ENCODE results near the gene PTMS.
A peak's percentile ranks its signal among the peaks of the same experiment; 100 is the strongest.

PTMS gene

GRCh38 chr12:6771509-6772330, 5.6 kb downstream of the PTMS start:
- DNase-seq (ENCODE audit: low read depth, low spot score): no peak

- no peak for DNase-seq (ENCODE audit: low read depth, low spot score)
These were observed 6.2 kb downstream of the PTMS start, which contains the start of gene LAG3 for GRCh38 chr12:6772331-6772695. TSS of gene LAG3 (plus strand) at chr12:6772520. CDS start at chr12:6772853, 333 bp downstream.

- no peak for DNase-seq (ENCODE audit: low read depth, low spot score)
These were observed 6.8 kb downstream of the PTMS start for GRCh38 chr12:6772726-6773589.

DNA sequence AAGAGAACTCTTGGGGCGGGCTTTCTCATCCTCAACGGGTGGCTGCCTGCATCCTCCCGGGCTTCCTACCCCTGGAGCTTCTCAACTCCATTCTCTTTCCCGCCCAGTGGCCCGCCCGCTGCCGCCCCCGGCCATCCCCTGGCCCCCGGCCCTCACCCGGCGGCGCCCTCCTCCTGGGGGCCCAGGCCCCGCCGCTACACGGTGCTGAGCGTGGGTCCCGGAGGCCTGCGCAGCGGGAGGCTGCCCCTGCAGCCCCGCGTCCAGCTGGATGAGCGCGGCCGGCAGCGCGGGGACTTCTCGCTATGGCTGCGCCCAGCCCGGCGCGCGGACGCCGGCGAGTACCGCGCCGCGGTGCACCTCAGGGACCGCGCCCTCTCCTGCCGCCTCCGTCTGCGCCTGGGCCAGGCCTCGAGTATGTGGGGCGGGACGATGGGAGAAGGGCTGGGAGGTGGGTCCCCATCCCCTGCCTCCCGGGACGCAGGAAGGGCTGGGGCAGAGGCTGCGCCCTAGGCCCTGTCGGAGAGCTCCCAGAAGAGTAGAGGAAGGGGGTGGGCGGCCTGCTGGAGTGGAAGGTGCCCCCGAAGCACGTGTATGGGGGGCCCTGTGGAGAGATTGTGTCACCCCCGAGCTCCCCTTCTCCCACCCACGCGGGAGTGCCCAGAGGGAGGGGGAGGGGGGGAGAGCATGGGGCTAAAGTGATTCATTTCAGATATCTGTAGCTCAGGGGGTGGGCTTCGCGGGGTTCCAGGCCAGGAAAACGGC, 7.6 kb downstream of the PTMS start:
- peak; percentile 41 for DNase-seq (ENCODE audit: low read depth, low spot score)

GRCh38 chr12:6774499-6775062, 8.4 kb downstream of the PTMS start:
- DNase-seq (ENCODE audit: low read depth, low spot score): no peak

DNA sequence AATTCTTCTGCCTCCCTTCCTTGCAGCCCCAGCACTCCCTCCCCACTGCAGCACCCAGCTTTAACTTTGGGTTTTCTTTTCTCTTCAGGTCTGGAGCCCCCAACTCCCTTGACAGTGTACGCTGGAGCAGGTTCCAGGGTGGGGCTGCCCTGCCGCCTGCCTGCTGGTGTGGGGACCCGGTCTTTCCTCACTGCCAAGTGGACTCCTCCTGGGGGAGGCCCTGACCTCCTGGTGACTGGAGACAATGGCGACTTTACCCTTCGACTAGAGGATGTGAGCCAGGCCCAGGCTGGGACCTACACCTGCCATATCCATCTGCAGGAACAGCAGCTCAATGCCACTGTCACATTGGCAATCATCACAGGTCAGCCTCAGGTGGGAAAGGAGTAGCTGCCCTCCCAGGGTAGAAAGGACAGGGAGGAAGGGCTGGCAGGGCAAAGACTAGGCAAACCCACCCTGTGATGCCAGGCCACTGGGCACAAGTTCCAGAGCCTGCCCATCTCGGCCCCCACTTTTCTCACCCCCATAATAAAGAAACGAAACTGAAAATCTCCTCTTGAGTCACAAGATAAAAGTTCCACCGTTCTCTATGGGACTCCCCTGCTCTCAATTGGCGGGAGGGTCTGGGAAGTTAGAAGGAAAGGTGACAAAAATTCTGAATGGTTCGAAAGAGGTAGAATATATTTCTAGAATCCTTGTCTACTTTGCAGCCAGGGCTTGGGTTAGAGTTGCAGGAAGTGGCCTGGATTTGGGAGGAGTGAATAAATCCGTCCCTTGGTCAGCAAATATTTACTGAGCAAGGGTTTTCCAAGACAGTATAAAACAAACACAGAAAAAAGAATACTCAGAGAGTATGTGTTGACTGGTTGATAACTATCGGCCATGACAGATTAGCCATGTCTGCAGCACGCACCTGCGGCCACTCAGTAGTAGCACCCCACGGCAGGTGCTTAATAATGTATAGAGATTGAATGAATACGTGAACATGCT, 9.3 kb downstream of the PTMS start:
- no peak for DNase-seq (ENCODE audit: low read depth, low spot score)

GRCh38 chr12:6777386-6777785, 11.2 kb downstream of the PTMS start:
- no peak for DNase-seq (ENCODE audit: low read depth, low spot score)

DNA sequence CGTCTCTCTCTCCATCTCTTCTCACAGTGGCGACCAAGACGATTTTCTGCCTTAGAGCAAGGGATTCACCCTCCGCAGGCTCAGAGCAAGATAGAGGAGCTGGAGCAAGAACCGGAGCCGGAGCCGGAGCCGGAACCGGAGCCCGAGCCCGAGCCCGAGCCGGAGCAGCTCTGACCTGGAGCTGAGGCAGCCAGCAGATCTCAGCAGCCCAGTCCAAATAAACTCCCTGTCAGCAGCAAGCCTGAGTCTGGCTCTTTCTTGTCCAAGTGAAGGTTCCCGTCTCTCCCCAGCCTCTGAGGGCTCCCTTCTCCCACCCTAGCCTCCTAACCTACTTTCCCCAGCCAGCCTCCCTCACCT, 12.0 kb downstream of the PTMS start:
- peak; percentile 42 for DNase-seq (ENCODE audit: low read depth, low spot score)

DNA sequence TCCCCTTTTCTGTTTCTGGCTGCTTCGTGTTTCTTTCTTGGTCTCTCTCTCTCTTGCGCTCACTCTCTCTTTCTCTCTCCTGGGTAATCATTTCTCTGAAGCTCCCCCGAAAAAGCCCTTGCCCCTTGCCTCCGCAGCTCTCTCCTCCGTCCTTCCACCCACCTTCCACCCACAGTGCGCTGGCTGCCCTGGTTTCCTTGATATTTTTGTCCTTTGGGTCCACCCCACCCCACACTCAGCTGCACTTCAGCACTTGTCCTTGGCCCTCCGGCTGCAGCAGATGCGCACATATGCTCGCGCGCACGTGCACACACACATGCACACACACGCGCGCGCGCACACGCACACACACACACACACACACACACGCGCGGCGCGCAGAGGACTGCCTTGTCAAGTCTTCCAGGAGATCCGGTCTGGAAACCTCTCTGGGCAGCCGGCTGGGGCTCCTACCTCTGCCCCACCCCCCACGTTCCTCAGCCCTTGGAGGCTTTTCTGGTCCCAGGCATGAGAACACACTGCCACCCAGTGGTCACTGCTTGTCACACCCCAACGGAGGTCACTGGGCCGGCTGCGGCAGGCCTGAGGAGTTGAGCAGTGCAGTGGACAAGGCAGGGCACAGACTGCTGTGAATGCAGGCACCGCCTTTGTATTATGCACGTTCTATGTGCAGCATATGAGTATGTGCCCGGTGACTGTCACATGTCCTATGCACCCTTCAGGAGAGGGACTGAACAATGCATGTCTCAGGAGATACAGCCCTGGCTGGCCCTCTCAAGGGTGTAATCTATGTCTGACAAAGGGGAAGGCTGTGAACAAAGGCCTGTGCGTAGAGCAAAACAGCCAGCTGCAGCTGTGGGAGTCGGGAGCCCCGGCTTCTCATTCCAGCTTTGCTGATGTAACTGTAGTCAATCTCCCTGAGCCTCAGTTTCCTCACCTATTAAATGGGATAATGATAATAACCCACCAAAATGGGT, 12.7 kb downstream of the PTMS start:
- DNase-seq (ENCODE audit: low read depth, low spot score): peak; percentile 97

- no peak for DNase-seq (ENCODE audit: low read depth, low spot score)
These were observed 13.7 kb downstream of the PTMS start for GRCh38 chr12:6779708-6780432.

GRCh38 chr12:6780573-6780972, 14.4 kb downstream of the PTMS start:
- no peak for DNase-seq (ENCODE audit: low read depth, low spot score)

DNA sequence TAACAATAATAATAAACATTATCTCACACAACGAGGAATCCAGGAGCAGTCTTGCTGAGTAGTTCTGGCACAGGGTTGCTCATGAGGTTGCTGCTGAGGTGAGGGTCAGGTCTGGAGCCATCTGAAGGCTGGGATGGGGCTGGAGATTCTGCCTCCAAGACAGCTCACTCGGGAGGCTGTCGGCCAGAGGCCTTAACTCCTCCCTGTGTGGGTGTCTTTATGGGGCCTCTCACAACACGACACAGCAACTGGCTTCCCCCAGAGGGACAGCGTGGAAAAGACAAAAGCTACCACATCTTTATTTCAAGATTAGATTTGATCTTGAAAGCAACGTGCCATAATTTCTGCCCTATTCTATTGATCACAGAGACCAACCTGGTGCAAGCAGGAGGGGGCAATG, 16.0 kb downstream of the PTMS start:
- DNase-seq (ENCODE audit: low read depth, low spot score): no peak

- no peak for DNase-seq (ENCODE audit: low read depth, low spot score)
These were observed 16.8 kb downstream of the PTMS start for GRCh38 chr12:6782850-6783566.

DNA sequence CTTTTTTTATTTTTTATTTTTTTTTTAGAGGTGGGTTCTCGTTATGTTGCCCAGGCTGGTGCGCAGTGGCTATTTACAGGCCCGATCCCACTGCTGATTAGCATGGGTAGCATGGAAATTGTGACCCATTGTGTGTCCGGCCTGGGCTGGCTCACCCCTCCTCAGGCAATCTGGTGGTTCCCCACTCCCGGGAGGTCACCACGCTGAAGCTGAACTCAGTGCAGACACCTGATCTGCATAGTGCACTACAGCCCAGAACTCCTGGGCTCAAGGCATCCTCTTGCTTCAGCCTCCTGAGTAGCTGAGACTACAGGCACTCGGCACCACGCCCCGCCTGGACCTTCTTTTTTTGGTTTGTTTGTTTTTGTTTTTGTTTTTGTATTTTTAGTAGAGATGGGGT, 17.7 kb downstream of the PTMS start:
- DNase-seq (ENCODE audit: low read depth, low spot score): no peak

- DNase-seq (ENCODE audit: low read depth, low spot score): no peak
These were observed 18.1 kb downstream of the PTMS start for GRCh38 chr12:6784296-6784695.

DNA sequence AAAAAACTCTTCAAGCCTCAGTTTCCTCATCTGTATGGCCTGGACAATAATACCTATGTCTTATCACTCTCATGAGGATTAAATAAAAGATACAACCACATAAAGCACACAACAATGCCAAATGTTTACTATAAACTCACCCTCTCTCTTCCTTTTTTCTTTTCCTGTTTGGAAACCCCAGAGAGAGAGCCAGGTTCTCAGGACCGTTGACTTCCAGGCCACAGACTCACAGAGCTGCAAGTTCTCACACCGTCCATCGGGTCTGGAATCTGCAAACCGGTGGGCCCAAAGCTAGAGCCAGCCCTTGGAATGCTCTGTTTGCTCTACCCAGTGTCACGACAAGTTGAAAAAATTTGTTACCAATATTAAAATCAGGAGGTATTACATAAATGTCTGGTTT, 18.6 kb downstream of the PTMS start:
- no peak for DNase-seq (ENCODE audit: low read depth, low spot score)

- no peak for DNase-seq (ENCODE audit: low read depth, low spot score)
These were observed 20.4 kb downstream of the PTMS start for GRCh38 chr12:6786416-6787094.

All from astrocyte of the hippocampus (primary cell).